ENCODE results near the gene ADAMTSL2.

The ADAMTSL2 gene

DNA sequence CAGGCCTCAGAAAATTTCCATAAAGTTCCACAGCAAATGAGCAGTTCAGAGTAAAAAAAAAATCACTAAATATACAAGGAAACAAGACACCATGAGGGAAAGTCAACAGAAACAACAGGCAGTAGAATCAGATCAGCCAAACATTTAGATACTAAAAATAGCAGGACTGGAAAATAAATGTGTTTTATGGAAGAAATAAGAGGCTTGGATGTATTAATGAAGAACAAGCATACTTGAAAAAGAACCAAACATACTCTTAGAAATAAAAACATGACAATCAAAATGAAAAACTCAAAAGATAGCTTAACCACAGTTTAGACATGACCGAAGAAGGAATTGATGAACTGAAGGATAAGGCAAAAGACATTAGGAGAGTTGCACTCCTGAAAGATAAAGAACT lies 32.4 kb upstream of the ADAMTSL2 start:
- no peak for DNase-seq

GRCh38 chr9:133505186-133505830 lies 29.2 kb upstream of the ADAMTSL2 start:
- DNase-seq, result no peak

DNA sequence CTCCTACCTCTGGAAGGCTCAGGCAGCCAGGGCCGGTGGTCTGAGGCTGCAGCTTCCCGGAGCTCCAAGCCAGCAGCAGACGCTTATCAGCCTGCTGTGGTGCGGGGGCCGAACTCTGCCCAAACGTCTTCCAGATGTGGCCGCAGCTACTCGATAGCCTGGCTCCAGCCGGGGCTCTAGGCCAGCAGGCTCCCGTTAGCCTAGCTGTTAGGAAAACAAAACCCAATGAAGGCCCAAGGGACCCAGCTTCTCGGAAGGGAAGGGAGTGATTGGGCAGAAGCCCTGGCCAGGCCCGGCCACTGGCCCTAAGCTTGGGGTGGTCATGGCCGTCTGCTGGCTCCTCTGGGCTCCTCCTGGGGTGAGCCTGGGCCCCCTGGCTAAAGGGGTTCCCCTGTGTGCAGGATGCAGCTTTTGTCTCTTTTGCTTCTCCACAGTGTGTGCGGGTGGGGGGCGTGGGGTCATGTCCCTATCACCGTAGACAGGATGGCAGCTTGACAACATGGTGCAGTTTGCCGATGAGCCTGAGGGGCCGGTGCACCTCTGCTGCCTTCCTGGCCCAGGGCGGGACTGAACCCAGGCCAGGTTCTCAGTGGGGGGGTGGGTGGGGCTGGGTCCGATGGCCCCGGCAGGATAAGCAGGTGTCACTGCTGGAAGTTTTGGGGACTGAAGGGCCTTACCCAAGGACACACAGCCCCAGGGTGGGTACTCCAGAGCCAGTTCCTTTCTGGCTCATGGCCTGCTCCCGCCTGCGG lies 28.4 kb upstream of the ADAMTSL2 start:
- DNase-seq, result no peak

GRCh38 chr9:133506653-133507038 lies 27.9 kb upstream of the ADAMTSL2 start:
- DNase-seq, result no peak

DNA sequence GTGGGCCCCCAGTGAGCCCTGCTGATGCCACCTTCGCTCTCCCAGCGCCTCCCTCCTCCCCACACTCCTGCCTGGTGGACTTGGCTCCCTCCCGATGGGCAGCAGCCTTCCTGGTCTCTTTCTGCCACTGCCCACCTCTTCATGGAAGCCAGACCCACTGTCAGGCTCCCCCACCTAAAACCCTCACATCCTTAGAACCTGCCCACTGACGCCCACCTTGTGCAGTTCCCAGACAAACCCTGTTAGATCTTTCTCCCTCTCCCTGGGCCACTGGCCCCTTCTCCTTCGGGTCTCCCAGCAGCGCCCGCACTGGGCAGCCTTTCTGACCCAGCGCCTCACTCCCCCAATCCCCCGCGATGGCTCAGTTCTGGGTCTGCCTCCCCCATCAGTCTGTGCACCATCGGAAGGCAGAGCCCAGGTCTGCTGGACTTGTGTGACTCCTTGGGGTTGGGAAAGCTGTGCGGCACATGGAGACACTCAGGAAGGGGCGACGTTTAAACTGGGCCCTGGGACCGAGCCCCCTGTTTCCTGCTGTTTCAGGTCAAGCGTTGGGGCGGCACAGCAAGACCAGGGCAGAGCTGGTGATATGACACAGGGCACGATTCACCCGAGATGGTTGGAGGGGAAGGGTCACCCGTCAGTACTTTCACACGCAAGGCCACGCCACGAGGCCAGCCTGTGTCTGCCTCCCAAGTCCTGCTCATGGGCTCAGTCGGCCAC lies 27.1 kb upstream of the ADAMTSL2 start:
- DNase-seq, result no peak

DNA sequence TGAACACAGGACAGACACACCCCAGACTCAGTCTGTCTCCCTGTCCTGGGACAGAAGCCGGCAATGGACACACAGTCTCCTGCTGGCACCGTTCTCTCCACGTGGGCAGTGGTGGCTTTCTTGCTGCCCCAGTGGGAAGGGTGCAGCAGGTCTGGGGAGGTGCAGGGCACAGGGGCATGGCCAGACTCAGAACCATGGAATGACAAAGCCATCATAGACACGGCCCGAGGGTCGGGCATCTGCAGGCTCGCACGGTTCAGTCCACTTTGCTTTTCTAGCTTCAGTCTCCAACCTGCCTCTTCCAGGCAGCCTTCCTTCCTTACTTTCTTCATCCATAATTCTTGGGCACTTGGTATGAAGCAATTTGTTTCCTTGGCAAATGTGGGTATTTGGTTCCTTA lies 26.5 kb upstream of the ADAMTSL2 start:
- no peak for DNase-seq

DNA sequence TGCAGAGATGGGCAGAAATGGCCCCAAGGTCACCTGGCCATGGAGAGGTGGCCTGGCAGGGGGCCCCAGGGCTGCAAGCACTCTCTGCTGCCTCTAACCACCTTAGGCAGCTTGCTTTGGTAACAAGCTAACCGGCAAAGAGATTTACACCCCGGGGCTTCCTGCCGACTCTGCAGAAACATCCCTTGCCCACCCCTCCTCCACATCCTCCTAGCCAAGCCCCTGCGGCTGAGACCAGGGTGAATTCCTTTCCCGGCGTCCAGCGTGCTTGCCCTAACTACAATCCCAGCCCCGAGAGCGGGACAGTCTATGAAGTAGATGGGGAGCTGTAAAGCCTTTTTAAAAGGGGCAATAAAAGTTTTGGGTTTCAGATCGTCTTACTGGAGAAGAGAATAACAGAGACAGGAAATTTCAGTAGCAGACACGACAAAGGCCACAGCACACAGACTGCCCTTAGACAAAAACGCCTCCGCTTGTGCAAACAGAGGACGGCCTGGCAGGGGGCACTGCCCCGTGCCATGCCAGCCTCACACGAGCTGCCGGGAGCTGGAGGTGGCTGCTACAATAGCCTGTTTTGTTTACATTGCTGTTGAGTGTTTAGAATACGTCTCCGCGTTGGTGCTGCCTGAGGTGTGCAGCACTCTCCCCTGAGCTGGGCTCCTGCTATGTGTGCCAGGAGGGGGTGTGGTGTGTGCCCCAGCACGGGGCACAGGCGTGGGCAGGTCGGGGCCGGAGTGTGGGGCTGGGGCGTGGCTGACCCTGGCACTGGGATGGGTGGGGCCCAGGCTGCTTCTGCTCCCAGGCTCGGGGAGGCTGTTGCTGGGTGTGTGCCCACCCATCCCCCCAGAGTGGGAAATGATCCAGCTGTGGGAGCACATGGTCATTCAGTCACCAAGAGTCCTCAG lies 25.1 kb upstream of the ADAMTSL2 start:
- no peak for DNase-seq

GRCh38 chr9:133510926-133511505 lies 23.5 kb upstream of the ADAMTSL2 start:
- DNase-seq, result no peak

DNA sequence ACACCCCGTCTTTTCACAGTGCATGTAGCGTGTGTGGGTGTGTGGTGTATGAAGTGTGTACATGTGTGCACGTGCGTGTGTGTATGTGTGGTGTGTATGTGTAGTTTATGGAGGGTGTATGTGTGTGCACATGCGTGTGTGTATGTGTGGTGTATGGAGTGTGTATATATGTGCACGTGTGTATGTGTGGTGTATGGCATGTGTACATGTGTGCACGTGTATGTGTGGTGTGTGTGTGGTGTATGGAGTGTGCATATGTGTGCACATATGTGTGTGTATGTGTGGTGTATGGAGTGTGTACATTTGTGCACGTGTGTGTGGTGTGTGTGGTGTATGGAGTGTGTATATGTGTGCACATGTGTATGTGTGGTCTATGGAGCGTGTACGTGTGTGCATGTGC lies 22.9 kb upstream of the ADAMTSL2 start:
- no peak for DNase-seq

DNA sequence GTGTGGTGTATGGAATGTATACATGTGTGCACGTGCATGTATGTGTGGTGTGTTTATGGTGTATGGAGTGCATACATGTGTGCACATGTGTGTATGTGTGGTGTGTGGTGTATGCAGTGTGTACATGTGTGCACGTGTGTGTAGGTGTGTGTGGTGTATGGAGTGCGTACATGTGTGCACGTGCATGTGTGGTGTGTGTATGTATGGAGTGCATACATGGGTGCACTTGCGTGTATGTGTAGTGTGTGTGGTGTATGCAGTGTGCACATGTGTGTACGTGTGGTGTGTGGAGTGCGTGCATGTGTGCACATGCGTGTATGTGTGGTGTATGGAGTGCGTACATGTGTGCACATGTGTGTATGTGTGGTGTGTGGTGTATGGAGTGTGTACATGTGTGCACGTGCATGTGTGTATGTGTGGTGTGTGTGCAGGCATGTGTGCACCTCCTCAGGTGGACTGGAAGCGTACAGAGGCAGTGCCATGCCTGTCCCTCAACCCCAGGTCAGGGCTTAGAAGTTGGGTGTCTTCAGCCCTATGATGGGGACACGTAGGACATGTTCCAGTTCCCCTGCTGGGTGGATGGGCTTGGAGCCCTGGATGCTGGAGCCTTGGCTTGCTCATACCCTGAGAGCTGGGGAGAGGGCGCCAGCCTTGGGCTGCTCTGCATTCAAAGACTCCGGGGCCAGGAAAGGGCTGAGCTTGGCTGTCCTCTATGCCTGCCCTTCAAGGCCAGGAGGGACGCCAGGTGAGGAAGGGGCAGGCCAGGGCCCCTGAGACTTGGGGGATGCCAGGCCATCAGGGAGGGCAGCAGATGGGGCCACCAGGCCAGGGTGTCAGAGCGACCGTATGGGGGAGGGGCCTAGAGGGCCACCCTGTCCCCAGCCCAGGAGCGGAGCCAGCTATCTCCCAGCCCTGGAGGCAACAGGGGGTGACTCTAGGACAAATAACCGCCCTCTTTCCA lies 22.0 kb upstream of the ADAMTSL2 start:
- no peak for DNase-seq

- DNase-seq, result no peak
These were observed 21.0 kb upstream of the ADAMTSL2 start for GRCh38 chr9:133513214-133514100.

DNA sequence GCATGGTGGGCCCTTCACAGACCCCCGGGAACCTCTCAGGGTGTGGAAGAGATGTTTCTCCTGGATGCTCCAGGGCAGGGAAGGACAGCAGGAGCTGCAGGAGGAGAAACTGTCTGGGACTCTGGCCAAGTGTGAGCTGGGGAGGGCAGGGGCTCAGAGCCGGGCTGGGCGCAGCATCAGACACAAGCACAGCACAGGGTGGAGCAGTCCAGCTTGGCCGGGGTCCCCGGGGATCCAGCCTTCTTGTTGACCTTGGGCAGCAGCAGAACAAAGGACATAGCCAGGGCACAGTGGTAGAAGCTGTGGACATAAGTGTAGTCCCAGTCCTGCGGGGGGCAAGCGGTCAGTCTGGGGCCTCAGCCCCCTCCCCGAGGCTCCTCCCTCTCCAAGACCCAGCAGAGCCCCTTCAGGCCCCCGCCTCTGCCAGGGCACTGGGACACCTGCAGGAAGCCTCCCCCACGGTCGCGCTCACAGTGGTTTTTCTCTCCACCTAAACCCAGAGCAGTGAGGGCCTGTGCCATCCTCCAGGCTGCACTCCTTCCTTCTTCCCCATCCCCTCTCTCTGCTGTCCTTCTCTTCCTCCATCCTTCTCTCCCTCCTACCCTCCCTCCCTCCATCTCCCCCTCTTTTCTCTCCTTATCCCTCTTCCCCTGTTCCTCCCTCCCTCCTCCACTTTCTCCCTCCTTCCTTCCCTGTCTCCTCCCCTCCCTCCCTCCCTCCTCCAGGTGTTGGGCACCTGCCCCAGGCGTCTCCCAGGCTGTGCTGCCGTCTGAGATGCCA lies 19.9 kb upstream of the ADAMTSL2 start:
- no peak for DNase-seq

- no peak for DNase-seq
These were observed 19.3 kb upstream of the ADAMTSL2 start for GRCh38 chr9:133515240-133515610.

- DNase-seq, result no peak
These were observed 18.8 kb upstream of the ADAMTSL2 start for GRCh38 chr9:133515615-133516255.

GRCh38 chr9:133516256-133516960 lies 18.1 kb upstream of the ADAMTSL2 start:
- no peak for DNase-seq

GRCh38 chr9:133516961-133517350 lies 17.5 kb upstream of the ADAMTSL2 start:
- no peak for DNase-seq

DNA sequence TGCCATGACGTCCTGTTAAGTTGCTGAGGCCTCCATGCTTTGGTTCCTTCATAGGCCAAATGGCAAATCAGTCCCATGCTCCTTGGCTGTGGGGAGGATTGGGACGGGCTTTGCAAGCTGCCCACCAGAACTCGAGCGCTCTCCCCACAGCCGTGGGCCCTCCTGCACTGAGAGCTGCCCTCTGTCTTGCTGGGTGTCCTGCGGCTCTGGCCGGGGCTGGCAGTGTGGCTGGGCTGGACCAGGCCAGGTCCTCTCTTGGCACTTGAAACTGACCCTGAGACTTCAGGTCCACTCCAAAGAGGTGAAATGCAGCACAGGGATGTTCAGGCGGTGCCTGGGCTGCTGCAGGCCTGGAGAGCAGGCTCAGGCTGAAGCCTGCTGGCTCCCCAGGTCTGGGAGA lies 16.8 kb upstream of the ADAMTSL2 start:
- no peak for DNase-seq

GRCh38 chr9:133518200-133518599 lies 16.3 kb upstream of the ADAMTSL2 start:
- no peak for DNase-seq
